H9 (cell line): Measurements from ENCODE around the gene AK8. TPM values are rescaled to one million over a fixed set of nuclear protein-coding genes. Genes with fewer than 3 reads are reported as not detected.

ENCODE experiments used
- DNase-seq: peaks from one replicate; pipeline ENCODE4 v3.0.0-alpha.2; 2017
- H2AFZ ChIP-seq: one replicate; pipeline ENCODE4 v1.6.1; 2013; ENCODE audit warnings: mild to moderate bottlenecking, low read length, control low read depth, moderate library complexity
- H2AK5ac ChIP-seq: 2 replicates; pipeline ENCODE4 v1.6.1; 2013; ENCODE audit warnings: low read length, control low read depth, mixed read lengths; ENCODE audit not compliant: insufficient read length
- H2BK120ac ChIP-seq: one replicate; pipeline ENCODE4 v1.6.1; 2013; ENCODE audit warnings: low read depth, mild to moderate bottlenecking, low read length, control low read depth, inconsistent platforms; ENCODE audit not compliant: poor library complexity, severe bottlenecking
- H2BK12ac ChIP-seq: 2 replicates; pipeline ENCODE4 v1.6.1; 2013; ENCODE audit warnings: low read length, control low read depth, mixed read lengths, low read depth; ENCODE audit not compliant: insufficient read length
- H2BK15ac ChIP-seq: 2 replicates; pipeline ENCODE4 v1.6.1; 2013; ENCODE audit warnings: low read depth, low read length, control low read depth
- H2BK20ac ChIP-seq: one replicate; pipeline ENCODE4 v1.6.1; 2013; ENCODE audit warnings: low read depth, mild to moderate bottlenecking, low read length, control low read depth, inconsistent platforms; ENCODE audit not compliant: poor library complexity, severe bottlenecking
- H2BK5ac ChIP-seq: 2 replicates; pipeline ENCODE4 v1.6.1; 2013; ENCODE audit warnings: low read length, control low read depth, mixed read lengths; ENCODE audit not compliant: insufficient read length
- H3K14ac ChIP-seq: 2 replicates; pipeline ENCODE4 v1.6.1; 2013; ENCODE audit warnings: low read length, control low read depth; ENCODE audit not compliant: insufficient read depth
- H3K18ac ChIP-seq: 2 replicates; pipeline ENCODE4 v1.6.1; 2013; ENCODE audit warnings: low read depth, mild to moderate bottlenecking, mixed read lengths, low read length, control low read depth; ENCODE audit not compliant: insufficient read length
- H3K23ac ChIP-seq: 2 replicates; pipeline ENCODE4 v1.6.1; 2013; ENCODE audit warnings: low read length, control low read depth, mixed read lengths, low read depth; ENCODE audit not compliant: insufficient read length
- H3K23me2 ChIP-seq: 2 replicates; pipeline ENCODE4 v1.6.1; 2013; ENCODE audit warnings: low read depth, mild to moderate bottlenecking, mixed read lengths, low read length, control low read depth; ENCODE audit not compliant: insufficient read length, poor library complexity, severe bottlenecking
- H3K27ac ChIP-seq: 2 replicates; pipeline ENCODE4 v1.5.1; 2013; ENCODE audit warnings: low read length, control low read depth, mixed read lengths, low read depth; ENCODE audit not compliant: insufficient read length
- H3K27me3 ChIP-seq: 2 replicates; pipeline ENCODE4 v1.6.1; 2013; ENCODE audit warnings: low read length, control low read depth, inconsistent platforms; ENCODE audit not compliant: insufficient read depth
- H3K4ac ChIP-seq: 2 replicates; pipeline ENCODE4 v1.6.1; 2013; ENCODE audit warnings: low read depth, mild to moderate bottlenecking, control low read depth, inconsistent platforms, low read length, moderate library complexity
- H3K4me1 ChIP-seq: 2 replicates; pipeline ENCODE4 v1.6.1; 2013; ENCODE audit warnings: low read length, control low read depth, inconsistent platforms; ENCODE audit not compliant: insufficient read depth
- H3K4me2 ChIP-seq: 2 replicates; pipeline ENCODE4 v1.6.1; 2013; ENCODE audit warnings: low read length, control low read depth, mixed read lengths; ENCODE audit not compliant: insufficient read length, insufficient read depth
- H3K56ac ChIP-seq: 2 replicates; pipeline ENCODE4 v1.6.1; 2013; ENCODE audit warnings: low read depth, mild to moderate bottlenecking, mixed read lengths, low read length, control low read depth; ENCODE audit not compliant: insufficient read length
- H3K79me1 ChIP-seq: 2 replicates; pipeline ENCODE4 v1.6.1; 2013; ENCODE audit warnings: low read depth, mild to moderate bottlenecking, moderate library complexity, low read length, control low read depth, inconsistent platforms; ENCODE audit not compliant: insufficient read depth, poor library complexity, severe bottlenecking
- H3K79me2 ChIP-seq: 2 replicates; pipeline ENCODE4 v1.6.1; 2013; ENCODE audit warnings: low read length, control low read depth, inconsistent platforms; ENCODE audit not compliant: insufficient read depth
- H3K9ac ChIP-seq: 2 replicates; pipeline ENCODE4 v1.6.1; 2013; ENCODE audit warnings: low read length, control low read depth, mixed read lengths; ENCODE audit not compliant: insufficient read length; ENCODE audit errors: extremely low read depth
- H3K9me3 ChIP-seq: one replicate; pipeline ENCODE4 v1.6.1; 2013; ENCODE audit warnings: low read depth, low read length, inconsistent platforms; ENCODE audit not compliant: control insufficient read depth
- H3T11ph ChIP-seq: one replicate; pipeline ENCODE4 v1.6.1; 2013; ENCODE audit warnings: mild to moderate bottlenecking, low read length, control low read depth, inconsistent platforms
- H4K20me1 ChIP-seq: one replicate; pipeline ENCODE4 v1.6.1; 2013; ENCODE audit not compliant: control insufficient read depth, insufficient read length, insufficient read depth
- H4K5ac ChIP-seq: 2 replicates; pipeline ENCODE4 v1.6.1; 2013; ENCODE audit warnings: low read depth, mild to moderate bottlenecking, mixed read lengths, low read length, control low read depth; ENCODE audit not compliant: insufficient read length
- H4K8ac ChIP-seq: replicated peaks from 2 replicates; pipeline ENCODE4 v1.6.1; 2013; ENCODE audit warnings: low read length, control low read depth, mixed read lengths, low read depth; ENCODE audit not compliant: insufficient read length
- H4K91ac ChIP-seq: 2 replicates; pipeline ENCODE4 v1.6.1; 2013; ENCODE audit warnings: low read depth, mild to moderate bottlenecking, moderate library complexity, mixed read lengths, low read length, control low read depth; ENCODE audit not compliant: insufficient read length
- H3K27ac Mint-ChIP-seq, 3 experiments: 2 replicates in 2 of 3; 3 replicates in 1 of 3; pipeline ENCODE4 v1.8.0; 2020 to 2021; ENCODE audit warnings: mixed read lengths in 3 of 3, mild to moderate bottlenecking in 1 of 3, moderate library complexity in 1 of 3
- H3K27me3 Mint-ChIP-seq: 2 replicates; pipeline ENCODE4 v1.8.0; 2021; ENCODE audit warnings: low read depth, mild to moderate bottlenecking, moderate library complexity, mixed read lengths
- H3K36me3 Mint-ChIP-seq, 3 experiments: 2 replicates in 2 of 3; 3 replicates in 1 of 3; pipeline ENCODE4 v1.8.0; 2020 to 2021; ENCODE audit warnings: low read depth in 3 of 3, mixed read lengths in 3 of 3; ENCODE audit not compliant: insufficient read depth in 1 of 3
- H3K4me1 Mint-ChIP-seq, 2 experiments: 2 replicates each; pipeline ENCODE4 v1.8.0; 2020; ENCODE audit warnings: mixed read lengths in 2 of 2
- H3K4me3 Mint-ChIP-seq, 2 experiments: 2 replicates in 1 of 2; 3 replicates in 1 of 2; pipeline ENCODE4 v1.8.0; 2020 to 2021; ENCODE audit warnings: mild to moderate bottlenecking in 2 of 2, mixed read lengths in 2 of 2, moderate library complexity in 1 of 2
- H3K9me3 Mint-ChIP-seq, 2 experiments: 2 replicates in 1 of 2; 3 replicates in 1 of 2; pipeline ENCODE4 v1.8.0; 2020; ENCODE audit warnings: mild to moderate bottlenecking in 2 of 2, mixed read lengths in 2 of 2, moderate library complexity in 1 of 2
- CTCF ChIP-seq: fragments of 200-600 bp; sonication (generic); conservative IDR thresholded peaks from 3 replicates; pipeline ENCODE4 v1.8.0; 2021; ENCODE audit warnings: antibody characterized with exemption, mild to moderate bottlenecking
- WGBS: extraction: QIAGEN DNeasy Blood & Tissue Kit; methylation state at CpG from one replicate; pipeline ENCODE4 v1.1.7; 2013; ENCODE audit warnings: missing lambda C conversion rate, low lambda C conversion rate, mixed read lengths; ENCODE audit not compliant: insufficient read length; ENCODE audit errors: extremely low coverage; 5-methylcytosine and 5-hydroxymethylcytosine counted together
- total RNA-seq: library from RNA; stranded (reverse); gene quantifications from 2 replicates; pipeline ENCODE4 v1.2.1, GENCODE V29; 2021

AK8 gene
- total RNA-seq, 1 experiment from 2014 or later, result 0.44 TPM

- Histone ChIP-seq H2BK12ac (no peak overlapping the region), H3K79me2 (no peaks in the 10 kb centered on the region), H3K23ac (no peak overlapping the region), H4K20me1 (no peaks in the 10 kb centered on the region), H3K4me1 (peaks cover 2% of the 10 kb centered on the region; the same call in 1 of the 2 replicates), H2BK20ac (no peak overlapping the region), H3K9ac (no peak overlapping the region), H2AFZ (no peak overlapping the region), H2BK5ac (no peak overlapping the region), H2BK15ac (no peak overlapping the region), H2AK5ac (no peak overlapping the region), H4K91ac (no peak overlapping the region), H3K79me1 (no peaks in the 10 kb centered on the region), H4K5ac (no peak overlapping the region), H3K4me2 (no peak overlapping the region), H3K18ac (no peak overlapping the region), H3K4ac (no peak overlapping the region), H4K8ac (no peak overlapping the region), H3T11ph (no peak overlapping the region), H3K27me3 (no peaks in the 10 kb centered on the region), H3K9me3 (no peaks in the 10 kb centered on the region), H3K23me2 (no peaks in the 10 kb centered on the region), H2BK120ac (no peak overlapping the region), H3K56ac (no peak overlapping the region), H3K27ac (no peak overlapping the region), H3K14ac (no peak overlapping the region)
- WGBS, result no CpG with 5 or more reads among the region's 5 CpGs
- Mint-ChIP-seq H3K9me3 (no peaks in the 10 kb centered on the region), H3K36me3 (no peaks in the 10 kb centered on the region), H3K27me3 (peaks cover 1% of the 10 kb centered on the region), H3K27ac (no peak overlapping the region), H3K4me3 (no peak overlapping the region), H3K4me1 (peaks cover 10 to 23% of the 10 kb centered on the region in 2 experiments)
- DNase-seq, result no peak
- TF ChIP-seq CTCF, result no peak
These were observed 35.7 kb downstream of the AK8 start for GRCh38 chr9:132842124-132843044.
